ENCODE data around the gene WNT10A.

Gene WNT10A

DNA sequence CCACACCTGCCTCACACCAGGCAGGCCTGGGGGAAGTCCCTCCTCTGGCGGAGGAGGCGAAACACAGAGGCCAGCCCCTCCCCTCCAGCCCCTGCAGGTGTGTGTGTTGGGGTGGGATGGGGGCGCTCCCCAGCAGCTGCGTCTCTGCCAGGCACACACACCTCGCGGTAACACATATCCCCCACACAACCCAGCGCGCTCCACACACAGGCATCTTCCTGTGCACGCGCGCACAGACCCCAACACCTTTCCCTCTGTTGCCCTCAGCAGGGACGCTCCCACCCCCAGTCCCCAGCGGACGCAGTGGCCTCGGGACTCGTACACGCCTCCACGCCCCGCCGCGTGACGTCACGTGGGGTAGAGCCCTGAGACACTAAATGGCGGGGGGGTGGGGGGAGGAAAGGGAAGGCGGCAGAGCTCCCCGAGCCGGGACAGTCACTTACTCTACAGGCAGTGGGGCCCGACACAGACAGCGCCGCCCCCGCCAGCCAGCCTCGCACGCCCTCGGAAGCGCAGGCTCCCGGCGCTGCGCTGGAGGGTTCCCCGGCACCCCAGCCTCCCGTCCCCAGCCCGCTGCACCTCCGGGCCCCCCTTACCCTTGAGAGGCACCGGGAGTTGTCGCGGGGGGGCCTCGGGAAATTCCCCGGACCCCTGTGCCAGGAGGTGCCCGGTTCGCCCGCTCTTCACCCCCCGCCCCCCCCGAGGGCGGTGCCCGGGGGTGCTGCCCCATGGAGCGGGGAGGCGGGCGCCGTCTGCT lies at the start of gene WNT10A:
WNT10A (plus strand) TSS at position 751 of the 757 bp plus-strand sequence. CDS start 144 bp downstream, outside the sequence.
- H3K4me3 ChIP-seq (ENCODE audit: low read depth, low read length): peak within 1 kb of the TSS; percentile 51
- TF ChIP-seq CTCF (IDR thresholded peaks at IDR 0.05; ENCODE audit: borderline replicate concordance, insufficient read depth, low read depth, low read length): no peak

- no peak for TF ChIP-seq CTCF (IDR thresholded peaks at IDR 0.05; ENCODE audit: borderline replicate concordance, insufficient read depth, low read depth, low read length)
- no peak within 1 kb of the TSS for H3K4me3 ChIP-seq (ENCODE audit: low read depth, low read length)
These were observed 49.2 kb upstream of the WNT10A start, which contains the start of gene PRKAG3 for GRCh38 chr2:218831378-218831990. TSS of gene PRKAG3 (minus strand) at chr2:218831803.

GRCh38 chr2:218832081-218832480 lies 48.6 kb upstream of the WNT10A start:
- TF ChIP-seq CTCF (IDR thresholded peaks at IDR 0.05; ENCODE audit: borderline replicate concordance, insufficient read depth, low read depth, low read length): no peak
- no peak overlapping the region for H3K4me3 ChIP-seq (ENCODE audit: low read depth, low read length)

DNA sequence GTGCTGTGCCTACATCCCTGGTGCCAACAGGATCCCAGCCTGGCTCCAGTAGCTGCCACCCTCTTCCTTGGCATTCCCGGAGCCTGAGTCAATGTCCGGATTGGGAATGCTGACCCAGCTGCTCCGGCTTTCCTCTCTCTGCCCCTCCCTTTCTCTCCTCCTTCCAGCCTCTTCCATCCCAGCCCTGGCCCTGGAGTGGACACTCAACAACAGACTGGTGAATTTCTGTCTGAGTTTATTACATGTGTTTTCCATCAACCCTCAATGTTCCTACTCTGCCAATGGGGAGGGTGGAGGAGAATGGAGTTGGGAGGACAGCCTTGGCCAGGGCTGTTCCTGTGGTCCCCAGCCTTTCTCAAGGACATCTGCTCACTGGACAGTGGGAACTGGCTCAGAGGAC lies 48.1 kb upstream of the WNT10A start:
- no peak for TF ChIP-seq CTCF (IDR thresholded peaks at IDR 0.05; ENCODE audit: borderline replicate concordance, insufficient read depth, low read depth, low read length)

GRCh38 chr2:218833023-218833609 lies 47.5 kb upstream of the WNT10A start:
- no peak for TF ChIP-seq CTCF (IDR thresholded peaks at IDR 0.05; ENCODE audit: borderline replicate concordance, insufficient read depth, low read depth, low read length)
- H3K4me3 ChIP-seq (ENCODE audit: low read depth, low read length): no peak overlapping the region

More for the DNA sequence above, 48.1 kb upstream of the WNT10A start:
- H3K4me3 ChIP-seq (ENCODE audit: low read depth, low read length): no peak overlapping the region

GRCh38 chr2:218834685-218835084 lies 46.0 kb upstream of the WNT10A start:
- TF ChIP-seq CTCF (IDR thresholded peaks at IDR 0.05; ENCODE audit: borderline replicate concordance, insufficient read depth, low read depth, low read length): no peak
- H3K4me3 ChIP-seq (ENCODE audit: low read depth, low read length): no peak overlapping the region
